GM12878 (cell line): ENCODE measurements around the gene ESRRG. TPM values are rescaled to one million over a fixed set of nuclear protein-coding genes. Genes with fewer than 3 reads are reported as not detected.

Source experiments
- ATAC-seq: fragments of 200-7000 bp; cut with Tn5 transposase; 3 replicates; pipeline ENCODE4 v1.9.1; 2020; ENCODE audit warnings: mild to moderate bottlenecking, moderate library complexity
- BruUV-seq: library from RNA; stranded (reverse); fragments of 400-500 nt; replicated peaks from 2 replicates; lab custom pipeline; 2021; lab: Mats Ljungman, UMichigan
- CTCF ChIA-PET: fragments of 300-600 bp; sonication (Branson Sonifier 250); formaldehyde crosslinking; extraction: SDS; loops from one replicate; lab custom pipeline; 2021; ENCODE audit warnings: inconsistent platforms; lab: Yijun Ruan, JAX
- POLR2A ChIA-PET: fragments of 350-600 bp; formaldehyde crosslinking; extraction: SDS; loops from one replicate; lab custom pipeline; 2021; ENCODE audit warnings: inconsistent platforms; lab: Charles Lee
- RAD21 ChIA-PET: fragments of 300-600 bp; sonication (Branson Sonifier 250); formaldehyde crosslinking; loops from one replicate; lab custom pipeline; 2023; ENCODE audit warnings: antibody characterized with exemption; ENCODE audit not compliant: unreplicated experiment; lab: Charles Lee
- SMC1A ChIA-PET: fragments of 300-600 bp; sonication (Branson Sonifier 250); formaldehyde crosslinking; loops from one replicate; lab custom pipeline; 2023; ENCODE audit not compliant: unreplicated experiment, uncharacterized antibody; lab: Charles Lee
- DNase-seq: peaks from one replicate; pipeline ENCODE4 v3.0.0-alpha.2; 2011; ENCODE audit warnings: low read depth, low spot score
- FAIRE-seq: peaks from 3 replicates; lab custom pipeline; 2011; peaks lifted over from hg19 to GRCh38; lab: Jason Lieb, UNC
- H2AFZ ChIP-seq: 2 replicates; pipeline ENCODE4 v1.6.0; 2011; ENCODE audit warnings: low read depth, low read length, control low read depth; ENCODE audit not compliant: control insufficient read depth
- H3K27ac ChIP-seq: 2 replicates; pipeline ENCODE4 v1.5.1; 2011; ENCODE audit warnings: control low read depth; ENCODE audit not compliant: control insufficient read depth, insufficient read depth
- H3K27me3 ChIP-seq, 2 experiments: replicated peaks in 1 of 2; 2 replicates each; pipeline versions ENCODE4 v1.6.0 to v1.6.1; 2011; ENCODE audit warnings: low read length in 1 of 2; ENCODE audit not compliant: control insufficient read depth in 2 of 2, insufficient read depth in 2 of 2
- H3K36me3 ChIP-seq, 2 experiments: 2 replicates each; pipeline ENCODE4 v1.5.1; 2011; ENCODE audit warnings: low read length in 1 of 2; ENCODE audit not compliant: control insufficient read depth in 2 of 2, insufficient read depth in 2 of 2
- H3K4me1 ChIP-seq: 2 replicates; pipeline ENCODE4 v1.6.1; 2011; ENCODE audit warnings: mild to moderate bottlenecking, low read length, moderate library complexity, mixed read lengths; ENCODE audit not compliant: control insufficient read depth, insufficient read depth
- H3K4me2 ChIP-seq: 2 replicates; pipeline ENCODE4 v1.6.0; 2011; ENCODE audit warnings: control low read depth; ENCODE audit not compliant: control insufficient read depth, insufficient read depth
- H3K4me3 ChIP-seq: fragments of 200-600 bp; sonication (generic); 2 replicates; pipeline ENCODE4 v1.5.1; 2016
- H3K79me2 ChIP-seq: 2 replicates; pipeline ENCODE4 v1.6.0; 2011; ENCODE audit warnings: low read length; ENCODE audit not compliant: control insufficient read depth, insufficient read depth
- H3K9ac ChIP-seq: 2 replicates; pipeline ENCODE4 v1.8.0; 2011; ENCODE audit warnings: low read length, control low read depth, mixed read lengths; ENCODE audit not compliant: control insufficient read depth, insufficient read depth
- H3K9me3 ChIP-seq: replicated peaks from 3 replicates; pipeline ENCODE4 v1.5.1; 2011; ENCODE audit warnings: mild to moderate bottlenecking, low read length; ENCODE audit not compliant: control insufficient read depth, insufficient read depth
- H4K20me1 ChIP-seq: 2 replicates; pipeline ENCODE4 v1.6.0; 2011; ENCODE audit not compliant: control insufficient read depth, insufficient read depth
- PAX5 ChIP-seq: IDR thresholded peaks from 2 replicates; pipeline ENCODE4 v1.6.1; 2011; ENCODE audit warnings: low read depth, low read length, borderline replicate concordance
- RUNX3 ChIP-seq: IDR thresholded peaks from 2 replicates; pipeline ENCODE4 v1.6.1; 2012; ENCODE audit warnings: low read length, inconsistent platforms
- SMAD1 ChIP-seq: fragments of 450-650 bp; IDR thresholded peaks from 2 replicates; pipeline ENCODE4 v1.6.1; 2018; ENCODE audit warnings: mild to moderate bottlenecking, low read depth; ENCODE audit not compliant: partially characterized antibody
- SPI1 ChIP-seq: IDR thresholded peaks from 2 replicates; pipeline ENCODE4 v1.6.1; 2011; ENCODE audit warnings: low read depth, mild to moderate bottlenecking, low read length, moderate library complexity, borderline replicate concordance; ENCODE audit not compliant: insufficient read depth
- ZBTB33 ChIP-seq: fragments of 450-650 bp; IDR thresholded peaks from 2 replicates; pipeline ENCODE4 v1.6.1; 2017; ENCODE audit warnings: mild to moderate bottlenecking
- ZNF24 ChIP-seq: fragments of 450-650 bp; IDR thresholded peaks from 2 replicates; pipeline ENCODE4 v1.6.1; 2017; ENCODE audit warnings: antibody characterized with exemption, mild to moderate bottlenecking
- WGBS: methylation state at CpG from one replicate; pipeline ENCODE4 v1.1.6; 2016; ENCODE audit warnings: low lambda C conversion rate; ENCODE audit not compliant: insufficient replicate concordance, insufficient coverage; ENCODE audit errors: missing lambda C conversion rate; 5-methylcytosine and 5-hydroxymethylcytosine counted together
- in situ Hi-C: fragments of 300-500 bp; cut with MboI; formaldehyde crosslinking; loops from 9 replicates; pipeline ENCODE4 v1.14.3; 2018; ENCODE audit warnings: mixed read lengths
- intact Hi-C: fragments of 100-400 bp; cut with micrococcal nuclease; formaldehyde crosslinking; loops from one replicate; pipeline ENCODE4 v1.14.2; 2022; ENCODE audit not compliant: unreplicated experiment
- polyA plus RNA-seq, 11 experiments: library from polyadenylated mRNA; depleted of rRNA in 4 of 11; unstranded in 6 of 11; stranded (reverse) in 5 of 11; fragments of >200 nt; fragmentation: Nextera tagmentation in 4 of 11; fragmentation: Illumina TruSeq in 1 of 11; extraction: Ambion mirVana in 4 of 11; extraction: Trizol in 1 of 11; gene quantifications; 1 replicate in 1 of 11; 2 replicates in 10 of 11; pipeline versions ENCODE4 v1.2.1 to v1.2.3, GENCODE V29; 2011 to 2016; ENCODE audit warnings: inconsistent platforms in 2 of 11, missing spikeins in 2 of 11, low read depth in 1 of 11
- total RNA-seq, 4 experiments: library from RNA; depleted of rRNA in 3 of 4; stranded (reverse); fragments of >200 nt in 3 of 4; fragmentation: Illumina TruSeq in 1 of 4; extraction: Trizol in 1 of 4; gene quantifications; 2 replicates each; pipeline versions ENCODE4 v1.2.1 to v1.2.3, GENCODE V29; 2013 to 2021
- TF ChIP-seq, protein P1 (sequence below): fragments of 150-350 bp; IDR thresholded peaks from 2 replicates; pipeline ENCODE4 v1.6.1; 2014; ENCODE audit warnings: mild to moderate bottlenecking, low read depth, low read length
- TF ChIP-seq, protein P2 (sequence below): fragments of 450-650 bp; IDR thresholded peaks from 2 replicates; pipeline ENCODE4 v1.6.1; 2014; ENCODE audit warnings: mild to moderate bottlenecking
- TF ChIP-seq, protein P3 (sequence below): IDR thresholded peaks from 2 replicates; pipeline ENCODE4 v1.6.1; 2012; ENCODE audit warnings: low read depth, low read length, improper control_type of control experiment

Gene ESRRG
- total and polyA plus RNA-seq, 10 of the 15 experiments (the other 5 are each of a cell fraction or from before 2014, with no cell fraction given) = 0.03 TPM; not detected in 9

- in situ Hi-C loops (no loop called here), intact Hi-C loops (no loop called here)
- Histone ChIP-seq H3K4me2 (no peak overlapping the region), H3K27ac (no peak overlapping the region), H3K9me3 (no peaks in the 10 kb centered on the region), H2AFZ (no peak overlapping the region), H3K79me2 (no peaks in the 10 kb centered on the region), H3K27me3 (no peaks in the 10 kb centered on the region), H4K20me1 (no peaks in the 10 kb centered on the region), H3K36me3 (no peaks in the 10 kb centered on the region), H3K4me1 (no peaks in the 10 kb centered on the region), H3K9ac (no peak overlapping the region), H3K4me3 (no peak overlapping the region)
- ATAC-seq = no peak
- TF ChIP-seq, protein P1, sequence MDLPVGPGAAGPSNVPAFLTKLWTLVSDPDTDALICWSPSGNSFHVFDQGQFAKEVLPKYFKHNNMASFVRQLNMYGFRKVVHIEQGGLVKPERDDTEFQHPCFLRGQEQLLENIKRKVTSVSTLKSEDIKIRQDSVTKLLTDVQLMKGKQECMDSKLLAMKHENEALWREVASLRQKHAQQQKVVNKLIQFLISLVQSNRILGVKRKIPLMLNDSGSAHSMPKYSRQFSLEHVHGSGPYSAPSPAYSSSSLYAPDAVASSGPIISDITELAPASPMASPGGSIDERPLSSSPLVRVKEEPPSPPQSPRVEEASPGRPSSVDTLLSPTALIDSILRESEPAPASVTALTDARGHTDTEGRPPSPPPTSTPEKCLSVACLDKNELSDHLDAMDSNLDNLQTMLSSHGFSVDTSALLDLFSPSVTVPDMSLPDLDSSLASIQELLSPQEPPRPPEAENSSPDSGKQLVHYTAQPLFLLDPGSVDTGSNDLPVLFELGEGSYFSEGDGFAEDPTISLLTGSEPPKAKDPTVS = no peak
- TF ChIP-seq, protein P2, sequence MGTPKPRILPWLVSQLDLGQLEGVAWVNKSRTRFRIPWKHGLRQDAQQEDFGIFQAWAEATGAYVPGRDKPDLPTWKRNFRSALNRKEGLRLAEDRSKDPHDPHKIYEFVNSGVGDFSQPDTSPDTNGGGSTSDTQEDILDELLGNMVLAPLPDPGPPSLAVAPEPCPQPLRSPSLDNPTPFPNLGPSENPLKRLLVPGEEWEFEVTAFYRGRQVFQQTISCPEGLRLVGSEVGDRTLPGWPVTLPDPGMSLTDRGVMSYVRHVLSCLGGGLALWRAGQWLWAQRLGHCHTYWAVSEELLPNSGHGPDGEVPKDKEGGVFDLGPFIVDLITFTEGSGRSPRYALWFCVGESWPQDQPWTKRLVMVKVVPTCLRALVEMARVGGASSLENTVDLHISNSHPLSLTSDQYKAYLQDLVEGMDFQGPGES = no peak
- no TSS peak for BruUV-seq
- ChIA-PET CTCF (no interaction called here), POLR2A (no interaction called here), SMC1A (interaction anchor here (1.4 kb wide), 1 partner anchor 336 kb away, joined by 3 read pairs; no protein-coding TSS in a partner anchor), RAD21 (no interaction called here)
- FAIRE-seq = no peak
- DNase-seq = no peak
Observed at GRCh38 chr1:216711712-216712111, 11.5 kb downstream of the ESRRG start.

DNA sequence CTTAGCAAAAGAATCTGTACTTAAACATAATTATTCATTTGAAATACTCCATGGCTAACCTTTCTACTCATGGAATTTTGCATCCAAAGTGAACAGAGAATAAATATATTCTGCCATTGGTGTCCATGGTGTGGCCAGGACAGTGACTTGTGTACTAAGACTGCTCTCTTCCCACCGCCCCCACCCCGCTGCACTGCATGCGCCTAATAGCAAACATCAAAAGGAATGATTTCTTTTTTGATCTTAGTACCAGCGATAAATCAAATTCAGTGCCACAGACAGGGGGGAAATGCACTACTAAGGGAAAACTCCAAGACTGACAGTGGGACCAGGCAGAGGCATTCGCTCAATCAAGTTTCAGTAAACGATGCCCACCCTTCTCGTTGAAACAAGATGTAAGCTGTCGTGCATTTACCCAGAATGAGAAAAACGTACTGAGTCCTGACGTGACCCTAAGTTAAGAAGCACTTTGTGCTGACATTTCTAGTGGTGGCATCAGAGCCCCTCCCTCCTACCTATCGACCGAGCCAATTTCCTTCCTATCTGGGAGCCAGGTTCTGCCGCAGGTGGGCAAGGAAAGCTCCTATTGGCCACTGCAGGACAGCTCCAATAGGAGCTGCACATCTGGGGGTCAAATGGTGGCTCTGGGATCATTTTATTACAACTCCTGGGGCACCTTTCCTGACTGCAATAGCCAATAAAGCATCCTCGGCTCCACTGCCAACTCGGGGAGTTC lies 12.5 kb downstream of the ESRRG start:
- H3K9me3 ChIP-seq = no peaks in the 10 kb centered on the region
- DNase-seq (no peak), FAIRE-seq (no peak), ATAC-seq (no peak)
- H3K36me3 ChIP-seq = no peaks in the 10 kb centered on the region
- ChIA-PET CTCF (interaction anchor here (1.5 kb wide), 1 partner anchor 47 kb away, joined by 3 read pairs; no protein-coding TSS in a partner anchor), RAD21 (no interaction called here), SMC1A (no interaction called here), POLR2A (no interaction called here)
- no peaks in the 10 kb centered on the region for H4K20me1 ChIP-seq
- H3K4me1 ChIP-seq = no peaks in the 10 kb centered on the region
- no peak overlapping the region for H3K4me2 ChIP-seq
- H3K27me3 ChIP-seq = no peaks in the 10 kb centered on the region
- no peak overlapping the region for H3K4me3 ChIP-seq
- in situ Hi-C loops (no loop called here), intact Hi-C loops (no loop called here)
- H2AFZ ChIP-seq = no peak overlapping the region
- H3K79me2 ChIP-seq = no peaks in the 10 kb centered on the region
- H3K9ac ChIP-seq = no peak overlapping the region
- WGBS = 28% methylated on average over 15 of the region's 15 CpGs
- no peak overlapping the region for H3K27ac ChIP-seq
- BruUV-seq = no TSS peak
- TF ChIP-seq, protein P3, sequence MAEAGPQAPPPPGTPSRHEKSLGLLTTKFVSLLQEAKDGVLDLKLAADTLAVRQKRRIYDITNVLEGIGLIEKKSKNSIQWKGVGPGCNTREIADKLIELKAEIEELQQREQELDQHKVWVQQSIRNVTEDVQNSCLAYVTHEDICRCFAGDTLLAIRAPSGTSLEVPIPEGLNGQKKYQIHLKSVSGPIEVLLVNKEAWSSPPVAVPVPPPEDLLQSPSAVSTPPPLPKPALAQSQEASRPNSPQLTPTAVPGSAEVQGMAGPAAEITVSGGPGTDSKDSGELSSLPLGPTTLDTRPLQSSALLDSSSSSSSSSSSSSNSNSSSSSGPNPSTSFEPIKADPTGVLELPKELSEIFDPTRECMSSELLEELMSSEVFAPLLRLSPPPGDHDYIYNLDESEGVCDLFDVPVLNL = no peak
- TF ChIP-seq ZBTB33 (no peak), PAX5 (no peak), ZNF24 (no peak), RUNX3 (no peak), SPI1 (no peak), SMAD1 (no peak)
- TF ChIP-seq, protein P2 = no peak
